HG03095 (cell line): Measurements from ENCODE around the gene GOLGA6C.
"Not testable (repeated sequence)": the region's sequence is repeated elsewhere in the genome, so short reads cannot be mapped to it uniquely, and the experiment has no call there.

Source experiments
- ATAC-seq: cut with Tn5 transposase; IDR thresholded peaks from one replicate; pipeline ENCODE4 v1.9.1; 2021; ENCODE audit warnings: moderate library complexity; ENCODE audit not compliant: unreplicated experiment

Gene GOLGA6C, protein sequence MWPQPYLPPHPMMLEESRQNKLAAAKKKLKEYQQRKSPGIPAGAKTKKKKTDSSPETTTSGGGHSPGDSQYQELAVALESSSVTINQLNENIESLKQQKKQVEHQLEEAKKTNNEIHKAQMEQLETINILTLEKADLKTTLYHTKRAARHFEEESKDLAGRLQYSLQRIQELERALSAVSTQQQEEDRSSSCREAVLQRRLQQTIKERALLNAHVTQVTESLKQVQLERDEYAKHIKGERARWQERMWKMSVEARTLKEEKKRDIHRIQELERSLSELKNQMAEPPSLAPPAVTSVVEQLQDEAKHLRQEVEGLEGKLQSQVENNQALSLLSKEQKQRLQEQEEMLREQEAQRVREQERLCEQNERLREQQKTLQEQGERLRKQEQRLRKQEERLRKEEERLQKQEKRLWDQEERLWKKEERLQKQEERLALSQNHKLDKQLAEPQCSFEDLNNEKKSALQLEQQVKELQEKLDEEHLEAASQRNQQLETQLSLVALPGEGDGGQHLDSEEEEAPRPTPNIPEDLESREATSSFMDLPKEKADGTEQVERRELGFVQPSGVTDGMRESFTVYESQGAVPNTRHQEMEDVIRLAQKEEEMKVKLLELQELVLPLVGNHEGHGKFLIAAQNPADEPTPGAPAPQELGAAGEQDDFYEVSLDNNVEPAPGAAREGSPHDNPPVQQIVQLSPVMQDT

DNA sequence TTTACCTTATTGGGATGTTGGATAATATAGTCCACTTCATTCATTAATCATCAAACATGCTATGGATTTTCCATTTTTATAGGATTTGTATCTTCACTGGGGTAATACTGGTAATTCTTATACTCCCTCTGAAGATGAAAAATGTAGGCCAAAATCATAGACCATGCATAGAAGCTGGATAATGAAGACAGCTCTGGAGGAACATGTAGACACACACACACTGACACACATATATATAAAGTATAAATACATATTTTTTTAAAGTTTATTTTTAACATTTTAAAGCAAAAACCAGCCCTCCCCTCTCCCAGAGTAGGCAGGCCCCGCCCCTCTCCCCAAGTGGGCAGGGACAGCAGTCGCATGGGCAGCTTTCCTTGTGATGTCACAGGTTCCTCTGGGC, at the start of gene GOLGA6C:
Gene GOLGA6C, plus strand, starts transcription at position 301 of the 400 bp plus-strand sequence. CDS start 265 bp downstream, outside the sequence.
- not testable (repeated sequence) for ATAC-seq

DNA sequence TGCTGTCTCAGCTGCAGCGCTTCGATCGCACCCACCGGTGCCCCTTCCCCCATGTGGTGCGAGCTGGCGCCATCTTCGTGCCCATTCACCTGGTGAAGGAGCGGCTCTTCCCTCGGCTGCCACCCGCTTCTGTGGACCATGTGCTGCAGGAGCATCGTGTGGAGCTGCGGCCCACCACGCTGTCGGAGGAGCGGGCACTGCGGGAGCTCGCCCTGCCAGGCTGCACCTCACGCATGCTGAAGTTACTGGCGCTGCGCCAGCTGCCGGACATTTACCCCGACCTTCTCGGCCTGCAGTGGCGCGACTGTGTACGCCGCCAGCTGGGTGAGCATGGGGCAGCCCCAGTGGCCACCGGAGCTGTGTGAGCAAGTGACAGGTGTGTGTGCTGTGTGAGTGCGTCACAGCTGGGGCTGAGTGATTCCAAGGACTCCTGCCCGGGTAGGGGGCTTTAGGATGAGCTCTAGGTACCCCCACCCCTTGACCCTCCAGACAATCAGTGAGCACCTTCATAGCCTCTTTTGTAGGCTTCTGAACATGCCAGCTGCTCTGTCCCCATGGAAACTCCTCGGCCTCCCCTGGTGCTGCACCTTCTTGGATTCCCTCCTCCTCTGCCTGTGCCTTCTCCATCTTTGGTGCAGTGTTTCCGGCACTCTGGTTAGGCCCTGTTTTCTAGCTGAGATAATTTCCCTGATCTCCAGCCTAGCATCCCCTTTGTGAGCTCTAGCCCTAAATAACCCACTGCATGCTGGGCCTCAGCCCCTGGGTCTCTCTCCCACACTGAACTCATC, 49.4 kb upstream of the GOLGA6C start:
- ATAC-seq = no peak

DNA sequence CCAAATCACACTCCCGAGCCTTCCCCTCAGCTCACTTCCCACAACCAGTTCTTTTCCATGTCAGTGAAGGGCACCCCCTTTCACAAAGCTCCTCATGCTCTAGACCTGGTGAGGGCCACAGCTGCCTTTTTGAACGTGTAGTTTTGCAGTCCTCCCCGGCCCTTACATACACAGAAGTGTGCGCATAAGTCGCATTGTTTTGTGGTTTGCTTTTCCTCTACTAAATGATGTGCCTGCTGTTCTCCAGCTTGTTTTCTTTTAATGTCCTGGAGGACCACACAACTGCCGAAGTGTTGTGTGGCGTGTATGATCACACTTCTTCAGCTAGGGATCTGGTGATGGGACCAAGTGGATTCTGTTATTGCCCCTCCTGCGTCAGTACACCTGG, 48.9 kb upstream of the GOLGA6C start:
- ATAC-seq = no peak

DNA sequence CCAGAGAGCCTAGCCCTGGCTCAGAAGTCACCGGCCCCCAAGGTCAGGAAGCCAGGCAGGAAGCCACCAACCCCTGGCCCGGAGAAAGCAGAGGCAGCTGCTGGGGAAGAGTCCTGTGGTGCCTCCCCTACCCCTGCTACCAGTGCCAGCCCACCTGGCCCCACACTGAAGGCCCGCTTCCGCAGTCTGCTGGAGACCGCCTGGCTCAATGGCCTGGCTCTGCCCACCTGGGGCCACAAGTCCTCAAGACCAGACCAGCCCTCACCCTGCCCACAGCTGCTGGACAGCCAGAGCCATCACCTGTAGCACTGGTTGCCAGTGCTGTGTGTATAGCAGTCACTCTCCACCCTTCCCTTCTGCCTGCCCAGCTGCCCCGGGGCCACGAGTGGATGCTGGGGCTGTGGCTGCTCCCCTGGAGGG, 47.3 kb upstream of the GOLGA6C start:
- no peak for ATAC-seq

DNA sequence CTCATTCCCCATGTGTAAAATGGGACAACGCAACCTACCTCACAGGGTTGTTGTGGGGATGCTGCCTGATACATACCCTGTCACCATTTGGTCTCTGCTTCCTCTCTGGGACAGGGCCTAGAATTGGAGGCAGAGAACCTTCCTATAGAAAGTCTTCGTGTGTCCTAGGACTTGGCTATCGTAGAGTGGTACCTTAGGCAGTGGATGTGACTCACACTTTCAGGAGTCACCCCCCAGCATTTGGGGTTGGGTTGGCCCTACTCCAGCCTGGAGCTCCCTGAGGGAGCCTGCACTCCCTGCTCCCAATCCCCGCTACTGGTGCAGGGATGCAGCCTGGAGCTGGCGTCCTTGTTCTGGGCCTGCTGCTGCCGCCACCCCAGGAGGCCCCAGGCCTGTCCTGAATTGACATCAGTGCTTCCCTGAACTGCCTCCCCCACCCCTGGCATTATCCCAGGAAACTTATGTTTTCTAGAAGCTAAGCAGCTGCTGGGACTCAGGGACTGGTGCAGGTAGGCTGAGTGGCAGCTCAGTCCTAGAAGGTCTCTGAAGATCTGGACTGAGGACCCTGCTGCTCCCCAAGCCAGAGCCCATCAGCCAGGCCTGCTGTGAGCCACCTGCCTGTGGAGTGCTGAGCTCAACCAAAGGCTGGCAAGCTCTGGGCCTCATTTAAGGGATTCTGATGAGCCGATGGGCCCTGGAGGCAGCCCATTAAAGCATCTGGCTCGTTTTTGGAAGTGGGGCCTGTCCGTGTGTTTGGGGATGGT, 46.5 kb upstream of the GOLGA6C start:
- ATAC-seq = no peak

DNA sequence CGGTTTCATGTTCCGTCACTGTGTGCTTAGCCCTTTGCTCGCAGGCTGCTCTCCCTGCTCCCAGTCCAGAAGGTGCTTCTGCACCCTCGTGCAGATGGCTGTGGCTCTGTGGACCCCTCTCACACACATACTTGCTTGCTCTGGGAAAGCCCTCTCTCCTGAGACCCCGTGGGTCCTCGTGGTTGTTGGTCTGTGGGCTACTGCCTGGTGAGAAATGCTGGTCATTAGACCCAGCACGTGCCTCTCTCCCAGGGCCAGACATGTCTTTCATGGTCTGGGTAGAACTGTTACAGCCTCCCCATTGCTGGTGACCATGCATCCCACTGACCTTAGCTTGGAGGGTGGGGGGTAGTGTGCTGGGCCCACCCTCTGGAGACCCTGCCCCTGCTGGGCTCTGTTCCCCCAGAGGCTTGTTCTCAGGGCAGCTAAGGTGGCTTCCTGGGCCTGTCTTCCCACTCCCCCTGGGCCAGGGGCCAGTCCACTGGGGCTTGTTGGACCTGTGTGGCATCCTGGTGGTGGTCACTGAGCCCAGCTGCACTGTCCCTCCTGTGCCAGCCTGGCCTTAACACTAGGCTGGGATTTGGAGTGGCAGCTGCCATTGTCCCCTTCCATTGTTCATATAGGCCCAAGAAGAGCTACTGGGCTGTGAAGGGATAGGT, 45.8 kb upstream of the GOLGA6C start:
- ATAC-seq = no peak

DNA sequence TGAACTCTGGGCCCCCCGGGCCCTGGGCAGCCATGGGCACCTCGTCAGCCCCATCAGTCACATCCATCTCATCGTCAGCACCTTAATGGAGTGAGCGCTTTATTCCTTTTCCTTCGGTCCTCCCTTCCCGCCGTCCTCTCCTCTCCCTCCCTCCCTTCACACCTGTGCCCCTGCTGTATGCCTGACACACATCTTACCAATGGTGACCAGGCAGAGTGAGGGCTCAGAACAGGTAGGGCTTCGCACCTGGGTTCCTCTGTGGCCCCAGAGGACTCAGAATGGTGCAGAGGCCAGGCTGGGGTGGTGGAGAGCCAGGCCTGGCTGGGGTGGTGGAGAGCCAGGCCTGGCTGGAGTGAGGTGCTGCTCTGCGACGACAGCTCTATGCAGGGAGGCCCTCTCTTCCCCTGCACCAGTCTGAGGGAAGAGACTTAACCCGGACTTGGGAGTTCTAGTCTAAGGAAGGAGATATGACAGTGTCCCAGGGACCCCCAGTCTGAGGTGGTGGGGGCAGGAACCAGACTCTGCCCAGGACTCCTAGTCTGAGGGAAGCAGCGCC, 44.8 kb upstream of the GOLGA6C start:
- ATAC-seq = no peak

DNA sequence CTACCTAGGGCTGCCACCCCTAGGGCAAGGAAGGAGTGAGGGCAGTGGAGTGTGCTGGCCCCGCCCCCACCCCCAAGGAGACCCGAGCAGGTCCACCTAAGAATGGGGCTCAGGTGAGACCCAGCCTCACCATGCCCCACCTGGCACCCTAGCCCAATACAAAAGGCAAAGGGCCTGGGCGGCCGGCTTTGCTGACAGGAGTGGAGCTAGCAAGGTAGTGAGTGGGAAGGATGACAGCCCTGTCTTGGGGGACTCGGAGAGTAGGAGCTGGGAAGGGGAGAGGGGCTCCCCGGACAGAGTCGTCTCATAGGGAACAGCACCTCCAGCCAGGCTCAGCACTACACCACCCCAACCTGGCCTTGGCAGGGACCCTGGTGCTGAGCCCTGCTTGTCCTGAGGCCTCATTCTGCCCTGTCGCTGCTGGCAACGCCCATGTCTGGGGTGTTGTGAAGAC, 44.3 kb upstream of the GOLGA6C start:
- ATAC-seq = no peak

DNA sequence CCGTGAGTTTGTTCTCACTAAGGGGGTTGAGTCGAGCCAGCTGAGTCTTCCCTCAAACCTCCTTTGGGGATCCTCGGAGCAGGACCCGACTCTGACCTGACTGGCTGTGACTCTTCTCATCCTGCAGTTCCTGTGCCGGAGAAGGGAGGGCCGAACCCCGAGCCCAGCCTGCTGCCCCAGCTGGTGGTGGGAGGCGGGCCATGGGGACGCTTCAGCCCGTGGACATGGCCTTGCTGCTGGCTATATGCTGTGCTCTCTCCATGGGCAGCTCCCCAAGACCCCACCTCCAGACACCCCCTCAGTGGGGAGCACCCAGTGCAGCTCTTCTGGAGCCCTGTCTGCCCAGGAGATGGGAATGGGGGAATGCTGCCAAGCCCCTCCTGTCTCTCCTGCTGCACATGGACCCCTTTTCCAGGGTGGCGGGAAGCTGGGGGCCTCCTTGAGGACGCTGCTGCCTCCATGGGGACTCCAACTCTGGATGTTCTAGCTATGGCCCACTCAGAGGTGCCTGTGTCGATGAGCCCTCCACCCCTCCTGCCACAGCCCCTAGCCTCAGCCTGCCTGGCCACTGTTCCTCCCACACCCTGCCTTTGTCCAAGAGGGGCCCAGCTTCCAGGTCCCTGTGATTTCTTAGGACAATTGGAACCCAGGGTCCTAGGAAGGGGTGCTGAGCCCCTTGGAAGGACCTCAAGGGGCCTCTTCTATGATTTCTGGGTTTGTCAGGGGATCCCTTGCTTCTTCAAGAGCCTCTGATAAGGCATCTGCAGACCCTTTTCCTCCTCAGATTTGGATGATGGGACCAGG, 43.6 kb upstream of the GOLGA6C start:
- ATAC-seq = no peak

DNA sequence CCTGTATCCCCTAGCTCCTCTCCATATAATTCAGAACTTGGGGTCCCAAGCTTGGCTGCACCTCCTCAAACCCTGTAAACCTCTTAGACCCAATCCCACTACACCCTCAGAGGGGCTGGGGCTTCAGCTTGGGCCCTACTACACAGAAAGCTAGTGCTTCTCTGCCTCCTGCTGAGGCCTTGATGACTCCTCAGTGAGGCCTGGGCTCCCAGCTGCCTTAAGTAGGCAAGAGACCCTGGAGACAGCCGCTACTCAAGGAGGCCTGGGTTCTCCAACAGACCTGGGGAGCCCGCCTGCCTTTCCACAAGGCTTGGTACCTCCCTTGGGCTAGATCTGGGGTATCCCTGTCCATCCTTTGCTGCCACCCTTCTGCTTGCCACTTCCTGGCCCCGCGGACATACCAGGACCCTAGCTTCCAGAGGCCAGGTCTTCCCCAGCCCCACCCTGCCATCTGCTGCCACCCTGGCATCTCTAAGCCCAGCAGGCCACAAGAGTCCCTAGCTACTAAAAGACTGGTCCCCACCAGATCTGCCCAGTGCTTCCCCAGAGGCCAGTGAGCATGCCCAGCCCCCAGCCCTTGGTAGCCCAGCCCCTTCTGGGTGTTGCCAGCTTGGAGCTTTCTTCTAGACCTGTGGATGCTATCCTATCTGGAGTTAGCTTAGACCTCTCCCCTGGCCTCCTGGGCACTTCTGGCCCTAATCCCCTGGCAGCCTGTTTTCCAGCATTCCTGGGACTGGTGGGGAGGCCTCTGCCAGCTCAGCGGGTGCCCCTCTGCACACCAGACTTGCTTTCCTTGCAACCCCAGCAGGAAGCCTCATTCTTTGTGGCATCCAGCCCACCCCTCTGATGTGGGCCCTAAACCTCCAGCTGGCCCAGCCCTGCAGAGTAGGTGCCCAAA, 42.8 kb upstream of the GOLGA6C start:
- ATAC-seq = no peak

DNA sequence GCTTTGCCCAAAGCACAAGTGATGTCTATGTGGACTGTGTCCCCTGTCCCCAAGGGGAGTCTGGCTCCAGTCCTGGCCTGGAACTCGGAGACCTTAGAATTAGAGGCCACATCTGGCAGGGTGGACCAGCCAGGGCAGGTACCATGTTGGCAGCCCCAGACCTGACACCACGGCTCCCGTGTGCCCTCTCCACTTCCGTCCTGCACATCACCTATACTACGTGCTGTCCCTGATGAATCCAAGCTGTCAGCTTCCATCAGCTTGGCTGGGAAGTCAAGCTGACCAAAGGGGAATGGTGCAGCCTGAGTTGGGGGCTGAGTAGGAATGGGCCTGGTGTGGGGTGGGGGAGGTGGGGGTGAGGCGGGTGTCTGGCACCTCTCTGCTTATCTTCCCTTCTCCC, 41.1 kb upstream of the GOLGA6C start:
- ATAC-seq = no peak

DNA sequence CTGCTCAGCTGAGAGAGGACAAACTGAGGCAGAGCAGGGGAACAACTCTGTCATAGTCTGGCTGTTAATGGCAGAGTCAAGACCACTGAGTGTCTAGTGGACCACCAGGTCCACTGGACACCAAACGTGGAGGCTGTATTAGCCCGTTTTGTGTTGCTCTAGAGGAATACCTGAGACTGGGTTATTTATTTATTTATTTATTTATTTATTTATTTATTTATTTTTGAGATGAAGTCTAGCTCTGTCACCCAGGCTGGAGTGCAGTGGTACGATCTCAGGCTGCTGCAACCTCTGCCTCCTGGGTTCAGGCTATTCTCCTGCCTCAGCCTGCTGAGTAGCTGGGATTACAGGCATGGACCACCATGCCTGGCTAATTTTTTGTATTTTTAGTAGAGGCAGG, 40.6 kb upstream of the GOLGA6C start:
- not testable (repeated sequence) for ATAC-seq

DNA sequence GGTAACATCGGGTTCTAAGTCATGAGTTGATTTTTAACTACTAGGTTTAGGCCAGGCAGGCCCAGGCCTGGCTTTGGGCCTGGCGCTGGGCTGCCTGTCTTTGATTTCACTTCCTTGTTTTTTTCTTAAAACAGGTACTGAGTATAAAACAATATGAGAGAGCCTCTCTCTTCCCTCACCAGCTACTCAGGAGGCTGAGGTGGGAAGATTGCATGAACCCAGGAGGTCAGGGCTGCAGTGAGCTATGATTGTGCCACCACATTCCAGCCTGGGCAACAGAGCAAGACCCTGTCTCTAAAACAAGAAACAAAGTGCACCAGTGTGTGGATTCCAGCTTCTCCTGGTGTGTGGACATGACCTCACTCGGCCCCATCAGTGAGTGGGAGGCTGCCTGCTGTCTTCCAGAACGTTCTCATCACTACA, 38.6 kb upstream of the GOLGA6C start:
- ATAC-seq = not testable (repeated sequence)

DNA sequence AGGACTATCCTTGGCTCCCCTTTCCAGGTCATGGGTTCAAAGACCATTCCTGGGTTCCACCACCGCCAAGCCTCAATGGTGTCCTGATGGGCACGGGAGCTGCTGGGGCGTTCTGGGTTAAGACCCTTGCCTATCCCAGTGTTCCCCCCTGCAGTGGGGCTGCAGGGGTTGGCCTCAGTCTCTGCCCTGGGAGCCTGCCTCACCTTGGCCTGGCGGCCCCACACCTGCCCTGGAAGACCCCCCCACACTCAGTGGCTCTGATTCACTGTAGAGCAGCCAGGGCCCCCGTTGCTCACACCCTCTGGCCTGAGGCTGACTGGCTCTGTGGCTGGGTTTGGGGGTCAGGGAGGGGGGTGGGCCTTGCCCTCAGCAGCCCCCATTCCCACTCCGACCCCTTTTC, 34.4 kb upstream of the GOLGA6C start:
- ATAC-seq = no peak

DNA sequence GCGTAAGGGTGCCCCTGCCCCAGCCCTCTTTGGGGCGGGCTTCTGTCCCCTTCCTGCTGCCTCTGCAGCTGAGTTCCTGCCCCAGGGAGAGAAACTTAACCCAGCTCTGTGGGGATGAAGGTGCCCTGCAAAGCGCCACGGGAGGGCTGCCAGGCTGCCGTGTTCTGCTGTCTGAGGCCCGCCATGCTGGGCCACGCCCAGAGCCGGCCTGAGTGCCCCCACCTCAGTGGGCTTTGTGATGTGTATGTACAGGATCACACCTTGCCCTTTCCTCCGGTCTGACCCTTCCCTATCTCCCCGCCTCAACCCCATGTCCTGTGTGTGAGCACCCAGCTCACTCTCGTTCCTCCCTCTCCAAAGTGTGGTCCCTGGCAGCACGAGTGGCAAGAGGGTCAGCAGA, 33.9 kb upstream of the GOLGA6C start:
- no peak for ATAC-seq

DNA sequence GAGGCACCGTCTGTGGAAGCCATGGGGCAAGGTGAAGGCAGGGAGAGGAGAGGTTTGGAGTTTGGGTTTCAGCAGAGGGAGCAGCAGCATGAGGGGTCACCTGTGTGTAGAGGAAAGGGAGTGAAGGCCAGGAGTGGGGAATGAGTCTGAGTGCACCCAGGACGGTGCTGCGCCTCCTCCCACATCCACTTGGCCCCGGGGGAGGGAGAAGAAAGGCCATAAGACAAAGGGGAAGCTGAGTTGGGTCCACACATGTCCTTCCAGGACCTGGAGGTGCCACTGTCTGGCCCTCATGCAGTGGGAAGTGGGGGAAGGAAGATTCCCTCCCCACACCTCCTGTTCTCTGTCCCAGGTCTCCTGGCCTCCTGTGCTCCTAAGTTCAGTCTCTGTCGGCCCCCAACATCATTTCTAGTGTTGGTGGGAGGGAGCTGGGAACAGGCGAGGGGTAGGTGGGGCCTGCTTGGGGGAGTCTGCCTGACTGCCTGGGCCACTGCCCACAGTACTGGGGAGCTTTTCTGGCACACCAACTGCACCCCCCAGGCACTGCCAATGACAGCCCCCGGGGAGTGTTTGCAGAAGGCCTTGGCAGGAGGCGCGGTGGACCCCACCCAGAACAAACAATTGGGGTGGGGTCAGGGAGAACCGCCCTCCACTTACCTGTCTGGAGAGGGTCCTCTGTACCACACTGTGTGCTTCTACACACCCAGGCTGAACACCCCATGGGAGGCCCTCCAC, 32.9 kb upstream of the GOLGA6C start:
- ATAC-seq = not testable (repeated sequence)

DNA sequence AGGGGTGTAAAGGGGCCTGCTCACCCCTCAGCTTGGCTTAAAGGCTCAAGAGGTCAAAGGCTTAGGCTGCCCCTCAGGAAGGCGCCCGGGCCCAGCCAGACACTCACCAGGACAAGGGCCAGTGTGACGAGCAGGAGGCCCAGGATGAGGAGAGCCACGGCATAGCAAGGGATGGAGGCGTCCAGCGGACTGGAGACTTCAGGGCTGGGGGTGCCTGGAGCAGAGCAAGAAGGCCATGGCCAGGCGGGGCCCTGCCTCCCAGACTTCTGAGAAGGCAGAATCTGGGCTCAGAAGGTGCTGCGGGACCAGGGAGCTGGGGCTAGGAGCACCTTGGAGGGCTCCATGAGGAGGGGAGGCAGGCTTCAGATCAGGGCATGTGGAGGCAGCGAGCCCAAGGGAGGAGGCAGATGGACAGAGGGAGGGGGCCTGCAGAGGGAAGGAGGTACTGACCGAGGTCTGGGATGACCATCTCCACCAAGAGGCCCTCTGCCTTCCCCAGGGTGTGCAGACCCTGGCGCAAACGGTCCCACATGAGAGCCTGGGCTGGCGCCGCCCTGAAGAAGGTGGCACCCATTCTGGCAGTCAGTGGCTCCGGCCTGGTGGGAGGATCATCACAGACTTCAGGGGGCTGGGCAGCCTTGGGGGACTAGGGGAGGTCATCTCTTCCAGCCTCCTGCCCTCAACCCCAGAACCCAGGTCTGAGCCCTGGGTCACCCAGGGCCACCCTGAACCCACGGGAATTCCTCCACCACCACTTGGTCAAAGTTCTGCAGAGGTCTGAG, 32.0 kb upstream of the GOLGA6C start:
- no peak for ATAC-seq
